ENCODE results near the gene VPS54. TPM values are rescaled to one million over a fixed set of nuclear protein-coding genes. Genes with fewer than 3 reads are reported as not detected.
A peak's percentile ranks its signal among the peaks of the same experiment; 100 is the strongest.

VPS54 gene
- total RNA-seq, 1 donor from 2014 or later = 15.0 TPM

DNA sequence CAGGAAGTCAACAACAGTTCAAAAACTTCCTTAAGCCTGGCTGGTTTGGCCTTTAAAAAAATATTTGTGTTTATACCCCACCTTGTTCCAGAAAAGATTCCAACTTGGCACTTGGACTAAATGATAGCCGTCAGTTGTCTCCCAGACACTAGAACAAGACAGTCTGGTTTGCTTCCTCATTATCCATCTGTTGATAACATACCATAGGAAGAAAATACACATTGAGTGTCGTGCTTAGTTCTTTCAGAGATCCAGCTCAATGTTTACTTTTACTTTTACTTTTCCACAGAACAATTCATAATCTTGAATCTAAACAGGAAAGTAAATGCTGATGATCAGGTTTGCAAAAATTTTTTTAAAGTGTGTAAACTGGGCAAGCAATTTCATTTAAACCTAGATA, 2.4 kb upstream of the VPS54 start:
- DNase-seq (ENCODE audit: low spot score) = no peak
- H3K27ac Mint-ChIP-seq (ENCODE audit: unreplicated experiment) = peak overlapping the region; percentile 80

DNA sequence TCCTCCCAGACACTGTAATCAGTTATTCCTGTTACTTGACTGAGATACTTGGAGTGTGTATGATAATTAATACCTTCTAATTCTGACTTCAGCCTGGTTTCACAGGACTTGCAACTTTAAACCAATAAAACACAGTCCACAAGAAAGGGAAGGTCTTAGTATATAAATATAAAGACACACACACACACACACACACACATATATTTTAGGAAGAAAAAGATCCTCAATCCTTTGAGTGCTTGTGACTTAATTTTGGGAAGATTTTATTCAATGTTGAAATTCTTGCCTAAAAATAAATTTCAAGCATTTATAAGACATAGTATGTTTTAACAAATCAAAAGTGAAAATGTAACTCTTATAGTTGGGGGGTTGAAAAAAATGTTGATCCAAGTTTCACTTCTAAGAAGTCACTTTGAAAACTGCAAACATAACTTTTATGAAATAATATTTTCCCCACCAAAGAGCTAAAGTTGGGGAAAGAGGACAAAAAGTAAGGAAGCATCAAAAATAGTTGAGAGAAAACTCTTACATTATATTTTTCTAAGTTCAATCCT, 824 bp upstream of the VPS54 start:
- no peak for TF ChIP-seq CTCF (IDR thresholded peaks at IDR 0.05)
- no peak for DNase-seq (ENCODE audit: low spot score)
- peaks cover 47% of the 10 kb centered on the region for H3K4me1 Mint-ChIP-seq (ENCODE audit: low read depth)
- peak overlapping the region; percentile 100 for H3K4me3 Mint-ChIP-seq (ENCODE audit: unreplicated experiment)
- peak overlapping the region; percentile 99 for H3K27ac Mint-ChIP-seq (ENCODE audit: unreplicated experiment)
- no peaks in the 10 kb centered on the region for H3K9me3 Mint-ChIP-seq (ENCODE audit: low read depth)
- no peaks in the 10 kb centered on the region for H3K36me3 Mint-ChIP-seq (ENCODE audit: low read depth)
- H3K27me3 Mint-ChIP-seq (ENCODE audit: low read depth) = no peaks in the 10 kb centered on the region

More for the DNA sequence above, 2.4 kb upstream of the VPS54 start:
- Mint-ChIP-seq H3K36me3 (ENCODE audit: low read depth) (no peaks in the 10 kb centered on the region), H3K4me3 (ENCODE audit: unreplicated experiment) (no peak overlapping the region), H3K9me3 (ENCODE audit: low read depth) (no peaks in the 10 kb centered on the region), H3K27me3 (ENCODE audit: low read depth) (no peaks in the 10 kb centered on the region), H3K4me1 (ENCODE audit: low read depth) (peaks cover 36% of the 10 kb centered on the region)
- no peak for TF ChIP-seq CTCF (IDR thresholded peaks at IDR 0.05)

DNA sequence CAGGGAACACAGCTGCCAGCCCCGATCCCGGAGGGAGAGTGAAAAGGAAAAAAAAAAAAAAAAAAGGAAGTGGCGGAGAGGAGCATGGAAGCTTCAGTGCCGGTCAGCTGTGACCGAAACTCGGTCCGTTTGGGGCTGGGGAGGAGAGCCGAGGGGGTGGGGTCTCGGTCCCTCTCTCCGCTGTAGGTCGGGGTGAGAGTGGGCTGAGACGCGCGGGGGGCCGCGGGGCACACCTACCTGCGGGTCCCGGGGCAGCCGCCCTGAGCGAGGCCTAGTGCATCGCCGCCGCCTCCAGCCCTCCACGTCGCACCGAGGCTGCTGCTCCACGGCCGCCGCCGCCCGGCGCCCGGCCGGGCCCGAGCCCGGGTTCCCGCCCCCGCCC, 536 bp downstream of the VPS54 start:
- Mint-ChIP-seq H3K27ac (ENCODE audit: unreplicated experiment) (peak overlapping the region; percentile 99), H3K4me3 (ENCODE audit: unreplicated experiment) (peak overlapping the region; percentile 100), H3K9me3 (ENCODE audit: low read depth) (no peaks in the 10 kb centered on the region), H3K4me1 (ENCODE audit: low read depth) (peaks cover 47% of the 10 kb centered on the region), H3K27me3 (ENCODE audit: low read depth) (no peaks in the 10 kb centered on the region), H3K36me3 (ENCODE audit: low read depth) (no peaks in the 10 kb centered on the region)
- DNase-seq (ENCODE audit: low spot score) = no peak
- TF ChIP-seq CTCF (IDR thresholded peaks at IDR 0.05) = no peak

GRCh38 chr2:64017811-64018700, 1.2 kb downstream of the VPS54 start:
- H3K27ac Mint-ChIP-seq (ENCODE audit: unreplicated experiment) = peak overlapping the region; percentile 99
- H3K9me3 Mint-ChIP-seq (ENCODE audit: low read depth) = no peaks in the 10 kb centered on the region
- H3K27me3 Mint-ChIP-seq (ENCODE audit: low read depth) = no peaks in the 10 kb centered on the region
- peak overlapping the region; percentile 100 for H3K4me3 Mint-ChIP-seq (ENCODE audit: unreplicated experiment)
- peaks cover 49% of the 10 kb centered on the region for H3K4me1 Mint-ChIP-seq (ENCODE audit: low read depth)
- no peak for TF ChIP-seq CTCF (IDR thresholded peaks at IDR 0.05)
- H3K36me3 Mint-ChIP-seq (ENCODE audit: low read depth) = no peaks in the 10 kb centered on the region
- no peak for DNase-seq (ENCODE audit: low spot score)

- no peaks in the 10 kb centered on the region for H3K36me3 Mint-ChIP-seq (ENCODE audit: low read depth)
- H3K27ac Mint-ChIP-seq (ENCODE audit: unreplicated experiment) = no peak overlapping the region
- TF ChIP-seq CTCF (IDR thresholded peaks at IDR 0.05) = no peak
- no peaks in the 10 kb centered on the region for H3K9me3 Mint-ChIP-seq (ENCODE audit: low read depth)
- no peaks in the 10 kb centered on the region for H3K27me3 Mint-ChIP-seq (ENCODE audit: low read depth)
- no peak overlapping the region for H3K4me3 Mint-ChIP-seq (ENCODE audit: unreplicated experiment)
- H3K4me1 Mint-ChIP-seq (ENCODE audit: low read depth) = peaks cover 58% of the 10 kb centered on the region
- no peak for DNase-seq (ENCODE audit: low spot score)
These were observed 3.3 kb downstream of the VPS54 start for GRCh38 chr2:64015898-64016297.
